HG03565 (cell line): ENCODE measurements around the gene MSL3.

ENCODE experiments used
- ATAC-seq: cut with Tn5 transposase; IDR thresholded peaks from one replicate; pipeline ENCODE4 v1.9.1; 2021; ENCODE audit warnings: mild to moderate bottlenecking, moderate library complexity; ENCODE audit not compliant: unreplicated experiment

The MSL3 gene

DNA sequence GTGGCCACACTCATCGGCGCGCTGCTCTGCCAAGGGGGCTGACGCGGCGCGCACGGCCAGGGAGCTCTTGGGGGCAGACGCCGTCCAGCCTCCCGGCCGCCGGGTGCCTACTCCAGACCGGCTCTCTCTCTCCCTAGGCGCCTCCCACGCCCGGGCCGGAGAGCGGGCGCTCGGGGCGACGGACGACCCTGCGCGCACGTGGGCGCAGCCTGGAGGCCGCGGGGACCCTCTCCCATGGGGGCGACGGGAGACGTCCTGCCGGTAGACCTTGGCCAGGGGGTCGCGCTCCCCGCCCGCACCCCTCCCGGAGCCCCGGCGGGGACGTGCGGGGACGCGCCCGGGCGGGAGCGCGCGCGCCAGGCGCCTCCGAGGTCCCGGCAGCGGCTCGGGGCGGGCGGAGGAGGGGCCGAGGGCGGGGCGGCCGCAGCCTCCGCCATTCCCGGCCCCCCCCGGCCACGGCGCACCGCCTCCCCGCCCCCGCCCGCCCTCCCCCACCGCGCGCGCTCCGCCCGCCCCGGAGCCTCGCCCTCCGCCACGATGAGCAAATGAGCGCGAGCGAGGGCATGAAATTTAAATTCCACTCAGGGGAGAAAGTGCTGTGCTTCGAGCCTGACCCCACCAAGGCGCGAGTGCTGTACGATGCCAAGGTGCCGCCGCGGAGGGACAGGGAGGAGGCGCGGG lies at the start of gene MSL3:
Gene MSL3 (plus strand): TSS at position 519 of the 681 bp plus-strand sequence. CDS start 27 bp downstream, at position 546.
- peak; percentile 23 for ATAC-seq

DNA sequence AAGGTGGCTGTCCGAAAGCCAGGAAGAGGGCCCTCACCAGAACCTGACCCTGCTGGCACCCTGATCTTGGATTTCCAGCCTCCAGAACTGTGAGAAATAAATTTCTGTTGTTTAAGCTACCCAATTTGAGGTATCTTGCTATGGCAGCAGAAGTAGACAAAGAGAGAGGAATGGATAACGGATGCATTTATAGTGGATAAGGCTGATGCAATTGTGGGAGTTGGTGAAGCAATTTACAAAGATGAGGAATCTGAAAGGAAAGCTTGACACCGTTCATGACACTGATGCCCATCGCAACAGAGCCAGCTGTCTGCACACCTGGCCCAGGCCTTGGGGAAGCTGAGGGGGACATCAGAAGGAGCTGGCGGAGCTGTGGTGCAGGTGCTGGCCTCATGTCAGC lies 35.7 kb upstream of the MSL3 start:
- no peak for ATAC-seq

GRCh38 chrX:11724122-11725017 lies 33.7 kb upstream of the MSL3 start:
- no peak for ATAC-seq

DNA sequence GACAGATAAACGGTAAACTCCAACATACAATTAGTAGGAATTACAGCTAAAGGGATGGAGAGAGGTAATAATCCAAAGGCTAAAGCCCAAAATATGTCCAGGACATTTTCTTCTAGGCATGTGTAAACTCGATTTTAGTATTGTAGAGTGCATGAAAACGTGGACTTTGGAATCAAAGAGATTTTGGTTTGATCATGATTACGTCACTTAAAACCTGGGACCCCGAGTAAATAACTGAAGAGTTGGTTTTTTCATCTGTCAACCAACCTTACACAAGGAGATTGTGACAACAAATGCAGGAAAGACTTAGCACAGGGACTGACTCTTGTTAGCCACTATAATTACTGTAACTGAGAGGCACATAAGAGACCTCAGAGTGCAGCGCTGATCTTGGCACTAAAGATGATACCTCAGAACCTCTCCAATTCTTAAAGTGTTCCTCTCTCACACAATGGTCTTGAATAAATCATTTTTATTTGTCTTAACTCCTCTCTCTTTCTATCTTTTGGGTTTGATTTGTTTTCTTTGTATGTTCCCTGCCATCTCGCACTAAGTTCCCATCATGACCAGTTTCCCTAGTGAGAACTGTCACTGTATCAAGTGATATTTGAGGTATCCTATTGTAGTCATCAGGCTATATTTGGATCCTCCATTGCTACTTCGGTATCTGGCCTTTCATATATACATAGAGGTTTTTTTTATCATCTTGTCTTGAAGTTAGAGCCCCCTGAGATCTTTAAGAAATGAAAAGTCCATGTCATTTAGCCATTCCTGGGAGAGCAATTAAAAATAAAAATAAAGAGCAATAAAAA lies 32.2 kb upstream of the MSL3 start:
- ATAC-seq = no peak

GRCh38 chrX:11728556-11728955 lies 29.5 kb upstream of the MSL3 start:
- ATAC-seq = no peak

DNA sequence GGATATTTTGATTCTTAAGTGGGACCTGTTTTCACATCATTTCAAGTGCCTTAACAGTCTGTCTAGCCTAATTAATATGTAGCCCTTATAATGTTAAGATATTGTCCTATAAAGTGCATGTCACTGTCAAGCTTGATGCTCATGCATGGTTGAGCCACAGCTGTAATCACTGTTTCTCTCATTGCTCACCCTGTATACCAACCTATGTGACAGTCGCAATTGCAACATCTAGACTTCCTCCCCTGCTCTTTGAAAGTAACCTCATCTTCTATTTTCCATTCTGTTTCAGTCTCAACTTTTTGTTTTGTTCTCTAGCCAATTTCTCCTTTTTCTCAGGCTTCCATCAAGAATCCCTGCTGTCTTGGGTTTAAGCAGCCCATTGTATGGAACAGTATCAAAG lies 24.4 kb upstream of the MSL3 start:
- ATAC-seq = peak; percentile 48

DNA sequence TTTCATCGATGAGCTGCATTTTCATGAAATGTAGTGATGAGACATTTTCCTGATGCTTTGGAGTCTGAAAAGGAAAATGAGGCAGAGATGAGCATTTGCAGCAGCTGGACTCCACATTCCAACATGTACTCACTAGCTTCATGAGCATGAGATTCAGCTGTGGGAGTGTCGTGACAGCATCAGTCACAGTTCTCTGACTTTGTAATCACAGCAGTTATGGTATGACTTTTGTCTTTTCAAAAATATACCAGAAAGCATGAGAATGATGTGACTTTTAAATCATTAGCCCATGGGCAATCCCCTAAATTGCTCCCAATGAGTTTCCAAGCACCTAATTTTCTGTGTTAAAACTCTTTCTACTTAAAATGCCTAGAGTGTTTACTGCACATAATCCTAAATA lies 18.3 kb upstream of the MSL3 start:
- peak; percentile 58 for ATAC-seq

DNA sequence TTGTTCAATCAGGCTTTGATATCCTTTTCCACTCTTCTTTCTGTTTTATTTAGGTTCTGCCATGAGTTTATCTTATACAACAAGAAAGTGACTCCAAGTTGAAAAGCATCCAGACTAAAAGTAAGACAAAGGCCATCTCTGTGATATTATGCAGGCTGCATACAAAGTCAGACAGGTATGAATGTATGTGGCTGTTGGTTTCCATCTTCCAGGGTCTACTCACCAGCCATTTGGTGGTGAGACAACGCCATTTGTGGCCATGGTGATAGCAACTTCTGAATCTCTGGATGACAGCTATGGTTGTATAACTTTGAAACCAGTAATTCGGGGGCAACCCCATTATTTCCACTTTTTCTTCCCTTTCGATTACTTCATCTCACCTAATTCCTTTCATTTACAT lies 17.2 kb upstream of the MSL3 start:
- no peak for ATAC-seq

GRCh38 chrX:11741574-11741973 lies 16.5 kb upstream of the MSL3 start:
- ATAC-seq = no peak

DNA sequence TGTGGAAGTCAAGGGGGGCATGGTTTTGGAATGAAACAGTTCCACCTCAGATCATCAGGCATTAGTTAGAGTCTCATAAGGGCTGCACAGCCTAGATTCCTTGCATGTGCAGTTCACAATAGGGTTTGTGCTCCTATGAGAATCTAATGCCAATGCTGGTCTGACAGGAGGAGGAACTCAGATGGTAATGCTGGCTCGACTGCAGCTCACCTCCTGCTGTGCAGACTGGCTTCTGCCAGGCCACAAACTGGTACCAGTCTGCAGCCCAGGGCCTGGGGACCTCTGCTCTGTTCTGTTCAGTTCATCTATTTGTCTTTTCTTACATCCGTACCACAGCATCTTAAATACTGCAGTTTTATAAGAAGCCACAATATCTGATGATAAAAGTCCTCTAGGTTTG lies 12.2 kb upstream of the MSL3 start:
- ATAC-seq = no peak

DNA sequence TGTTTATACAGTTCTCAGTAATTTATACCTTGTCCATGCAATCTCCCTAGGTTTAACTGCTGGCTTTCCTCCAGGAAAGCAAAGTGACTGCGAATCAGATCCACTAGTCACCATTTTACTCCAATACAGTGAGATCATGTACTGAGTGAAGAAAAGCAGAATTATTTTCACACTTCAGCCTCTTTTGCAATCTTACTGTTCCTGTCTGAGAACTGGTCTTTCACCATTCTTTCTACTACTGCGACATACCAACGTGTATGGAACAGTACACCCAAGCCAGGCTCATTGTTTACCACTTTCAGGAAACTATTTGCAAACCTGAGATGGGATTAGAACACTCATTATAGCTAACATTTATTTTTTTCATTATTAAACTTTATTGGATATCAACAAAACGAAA lies 8.0 kb upstream of the MSL3 start:
- ATAC-seq = no peak

GRCh38 chrX:11750694-11751093 lies 7.3 kb upstream of the MSL3 start:
- no peak for ATAC-seq

GRCh38 chrX:11751261-11751660 lies 6.8 kb upstream of the MSL3 start:
- ATAC-seq = no peak

- ATAC-seq = no peak
These were observed 4.4 kb upstream of the MSL3 start for GRCh38 chrX:11753668-11754067.

- no peak for ATAC-seq
These were observed 2.9 kb upstream of the MSL3 start for GRCh38 chrX:11754958-11755645.

DNA sequence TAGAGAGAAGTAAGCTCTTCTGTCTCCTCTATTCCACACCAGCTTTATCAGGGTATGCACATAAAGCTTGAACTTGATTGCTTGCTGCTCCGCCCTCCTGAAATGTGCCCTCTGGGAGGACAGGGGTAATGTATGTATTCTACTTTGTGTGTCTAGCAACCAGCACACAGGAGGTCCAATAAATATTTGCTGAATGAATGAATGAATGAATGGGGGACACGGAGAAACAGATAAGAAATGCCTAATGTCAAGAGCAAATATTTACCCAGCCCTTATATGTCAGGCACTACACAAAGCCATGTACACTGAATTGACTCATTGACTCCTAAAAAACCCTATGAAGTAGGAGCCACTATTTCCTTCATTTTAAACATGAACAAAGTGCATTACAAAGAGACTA lies 2.3 kb upstream of the MSL3 start:
- ATAC-seq = no peak

DNA sequence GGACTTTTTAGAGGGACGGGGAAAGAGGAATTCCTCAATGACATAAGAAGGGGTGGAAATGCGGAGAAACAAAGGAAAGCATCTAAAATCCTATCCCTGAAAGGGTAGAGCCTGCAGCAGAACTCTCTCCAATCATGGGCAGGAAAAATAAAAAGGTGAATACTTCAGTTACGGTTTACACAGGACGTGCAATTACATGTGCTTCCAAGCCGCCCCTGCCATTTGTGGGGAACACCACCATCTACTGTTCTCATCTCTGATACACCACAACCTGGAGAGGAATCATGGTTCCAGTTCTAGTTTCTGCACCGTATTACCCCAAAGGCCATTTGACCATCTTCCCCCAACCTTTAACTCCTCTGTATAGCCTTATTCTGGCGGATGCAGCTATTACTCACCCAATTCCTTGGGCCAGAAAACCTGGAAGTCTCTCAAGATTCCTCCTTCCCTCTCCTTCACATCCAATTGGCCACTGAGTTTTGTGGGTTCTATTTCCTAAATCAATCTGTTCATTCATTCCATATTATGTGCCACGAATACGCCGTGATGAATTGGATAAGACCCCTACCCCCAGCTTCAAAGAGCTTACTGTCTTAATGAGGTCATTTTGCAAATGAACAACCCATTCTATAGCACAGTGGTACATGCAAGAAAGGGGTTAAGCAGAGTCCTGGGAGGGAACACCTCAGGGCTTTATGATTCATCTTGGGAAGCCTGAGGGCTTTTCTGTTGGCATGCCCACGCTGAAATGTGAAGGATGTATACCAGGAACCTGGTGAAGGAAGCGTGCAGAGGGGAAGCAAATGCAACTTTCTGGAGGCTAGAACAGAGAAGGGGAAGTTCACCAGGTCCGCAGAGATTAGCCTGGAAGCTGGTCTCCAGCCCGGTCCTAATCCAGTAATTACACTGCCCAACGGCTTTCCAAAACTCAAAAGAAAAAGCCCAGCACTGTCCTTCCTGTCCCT lies 1.4 kb upstream of the MSL3 start:
- ATAC-seq = no peak

GRCh38 chrX:11757397-11757718 lies 679 bp upstream of the MSL3 start:
- ATAC-seq = no peak

GRCh38 chrX:11758400-11759171 lies 549 bp downstream of the MSL3 start:
- peak; percentile 37 for ATAC-seq
